GM21390 (cell line): ENCODE measurements around the gene ABITRAM.
"Not testable (repeated sequence)": the region's sequence is repeated elsewhere in the genome, so short reads cannot be mapped to it uniquely, and the experiment has no call there.

Source experiments
- ATAC-seq: cut with Tn5 transposase; IDR thresholded peaks from one replicate; pipeline ENCODE4 v1.9.1; 2021; ENCODE audit not compliant: unreplicated experiment

ABITRAM gene

DNA sequence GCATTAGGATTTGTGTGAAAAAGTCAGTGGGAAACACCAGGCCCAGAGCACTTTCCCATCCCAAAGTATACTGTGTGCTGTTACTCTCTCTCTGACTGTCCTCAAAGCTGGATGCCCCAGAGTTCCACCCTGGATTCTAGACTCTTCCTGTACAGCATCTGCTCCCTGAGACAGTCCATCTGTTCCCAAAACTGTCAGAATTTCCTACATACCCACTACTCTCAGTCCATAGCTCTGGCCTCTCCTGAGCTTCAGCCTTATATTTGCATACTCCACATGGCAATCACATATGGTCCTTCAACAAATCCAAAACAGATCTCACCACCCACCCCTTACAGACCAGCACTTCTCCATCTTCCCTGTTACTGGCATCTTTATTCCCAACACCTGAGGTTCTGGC, 9.7 kb upstream of the ABITRAM start:
- no peak for ATAC-seq

DNA sequence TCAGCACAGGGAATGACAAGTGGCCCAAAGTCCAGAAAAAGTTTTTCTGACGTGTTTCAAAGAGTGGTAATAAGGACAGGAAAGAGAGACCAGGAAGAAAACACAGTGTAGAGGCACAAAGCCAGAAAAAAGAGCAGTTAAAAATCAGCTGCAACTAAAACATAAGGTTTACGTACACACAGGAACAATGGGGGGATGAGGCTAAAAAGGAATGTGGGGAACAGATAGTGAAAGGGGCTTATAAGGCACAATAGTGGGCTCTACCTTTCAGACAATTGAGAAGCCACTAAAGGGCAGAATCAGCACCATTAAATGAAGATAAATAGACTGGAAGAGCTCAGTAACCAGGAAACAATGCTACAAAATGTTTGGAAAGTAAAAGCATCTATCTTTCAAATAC, 5.8 kb upstream of the ABITRAM start:
- ATAC-seq = no peak

DNA sequence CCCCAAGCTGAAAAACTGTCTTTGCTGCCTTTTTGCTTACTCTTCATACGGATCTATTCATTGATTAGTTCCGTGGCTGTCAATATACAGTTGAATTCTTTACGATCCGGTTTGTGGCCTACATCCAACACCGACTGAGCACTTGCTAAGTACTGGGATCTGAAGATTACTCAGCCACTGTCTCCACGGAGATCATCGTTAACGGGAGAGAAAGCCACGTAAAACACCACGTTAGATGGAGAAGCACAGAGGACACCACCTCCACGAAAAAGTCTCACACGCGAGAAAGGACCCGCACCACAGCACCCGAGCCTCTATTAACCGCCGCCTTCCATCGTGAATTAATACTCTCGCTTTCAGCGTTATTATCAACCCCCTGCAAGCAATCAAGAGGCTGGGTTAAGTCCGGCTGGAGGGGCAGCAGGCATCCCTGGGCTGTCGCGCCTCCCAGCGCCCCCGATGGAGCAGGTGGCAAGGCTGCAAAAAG, 926 bp upstream of the ABITRAM start:
- ATAC-seq = peak; percentile 0

DNA sequence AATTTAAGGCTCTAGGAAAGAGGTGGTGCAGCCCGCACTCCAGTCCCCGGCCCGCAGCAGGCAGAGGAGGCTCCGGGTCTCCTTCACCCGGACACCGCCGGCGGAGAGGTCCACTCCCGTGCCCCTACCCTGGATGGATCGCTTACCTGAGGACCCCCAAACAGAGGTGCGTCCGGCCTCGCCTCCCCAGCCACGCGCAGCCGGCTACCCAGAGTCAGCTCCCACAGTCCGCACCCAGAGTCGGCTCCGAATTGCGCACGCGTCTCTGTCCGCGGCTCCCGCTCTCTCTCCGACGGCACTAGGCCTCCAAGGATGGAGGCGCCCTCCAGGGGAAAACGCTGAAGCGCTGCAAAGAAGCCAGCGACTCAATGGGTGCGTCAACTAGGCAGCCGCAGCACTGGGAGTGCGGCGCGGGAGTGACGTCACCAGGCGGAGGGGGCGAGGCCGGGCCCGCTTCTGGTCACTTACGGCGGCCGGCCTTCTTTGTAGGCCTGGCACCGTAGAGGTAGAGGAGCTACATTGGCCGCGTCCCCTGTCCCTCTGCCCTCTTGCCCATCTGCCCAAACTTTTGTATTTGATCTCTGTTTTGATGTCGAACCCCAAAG, 380 bp upstream of the ABITRAM start, which contains the start of gene ELP1:
Gene ELP1, minus strand, starts transcription at position 407 of the 605 bp plus-strand sequence. CDS start 2,978 bp downstream, outside the sequence.
- peak; percentile 88 for ATAC-seq

DNA sequence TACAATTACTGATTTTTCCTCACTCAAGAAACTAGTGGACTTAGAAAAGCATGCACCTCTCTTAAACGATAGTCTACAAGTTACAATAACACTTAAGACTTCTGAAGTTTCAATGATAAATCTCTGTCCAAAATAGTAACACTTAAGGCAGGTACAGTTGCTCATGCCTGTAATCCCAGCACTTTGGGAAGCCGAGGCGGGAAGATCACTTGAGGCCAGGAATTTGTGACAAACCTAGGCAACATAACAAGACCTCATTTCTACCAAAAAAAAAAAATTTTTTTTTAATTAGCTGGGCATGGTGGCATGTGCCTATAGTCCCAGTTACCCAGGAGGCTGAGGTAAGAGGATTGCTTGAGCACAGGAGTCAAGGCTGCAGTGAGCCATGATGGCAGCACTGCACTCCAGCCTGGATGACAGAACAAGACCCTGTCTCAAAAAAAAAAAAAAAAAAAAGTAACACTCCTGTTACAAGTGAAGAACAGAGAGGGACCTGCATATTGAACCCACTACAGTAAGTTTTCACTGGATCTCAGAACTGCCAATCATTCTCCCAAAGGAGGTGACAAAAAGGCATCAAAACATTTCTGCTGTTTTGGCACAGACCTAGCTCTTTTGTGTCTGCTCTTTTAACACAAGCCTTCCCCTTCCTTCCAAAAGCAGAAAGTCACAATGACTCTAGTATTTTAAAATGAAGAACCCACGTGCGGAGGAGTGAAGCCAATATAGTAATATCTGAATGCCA, 3.5 kb downstream of the ABITRAM start:
- ATAC-seq = no peak

DNA sequence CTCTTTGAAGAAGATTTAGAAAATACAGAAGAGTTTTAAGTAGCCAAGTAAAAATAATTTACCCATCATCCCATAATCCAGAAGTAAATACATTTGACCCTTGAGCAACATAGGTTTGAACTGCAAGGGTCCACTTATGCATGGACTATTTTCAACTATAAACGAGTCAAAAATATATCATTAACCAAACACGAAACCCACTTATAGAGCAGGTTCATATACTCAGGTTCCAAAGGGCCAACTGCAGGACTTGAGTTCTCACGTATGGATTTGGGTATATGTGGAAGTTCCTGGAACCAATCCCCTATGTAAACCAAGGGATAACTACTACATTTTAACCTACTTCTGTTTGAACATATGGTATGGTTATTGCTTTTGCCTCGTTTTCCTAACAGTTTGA, 5.8 kb downstream of the ABITRAM start:
- no peak for ATAC-seq

DNA sequence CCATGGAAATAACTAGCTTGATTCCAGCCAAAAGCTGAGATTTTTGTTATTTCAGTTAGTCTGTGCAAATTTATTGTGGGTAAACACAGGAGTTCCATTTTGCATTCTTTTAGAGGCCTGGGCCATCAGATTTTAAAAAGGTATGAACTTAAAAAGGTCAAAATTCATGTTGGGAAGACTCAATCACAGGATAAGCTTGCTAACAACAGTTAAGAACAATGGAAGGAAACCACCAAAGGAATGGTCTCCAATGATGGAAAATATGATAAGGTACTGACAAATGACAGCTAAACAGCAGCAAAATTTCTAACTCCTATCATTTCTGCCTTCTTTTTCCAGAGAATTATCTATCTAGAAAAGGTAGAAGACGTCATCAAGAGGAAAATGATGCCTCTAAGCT, 16.0 kb downstream of the ABITRAM start:
- no peak for ATAC-seq

DNA sequence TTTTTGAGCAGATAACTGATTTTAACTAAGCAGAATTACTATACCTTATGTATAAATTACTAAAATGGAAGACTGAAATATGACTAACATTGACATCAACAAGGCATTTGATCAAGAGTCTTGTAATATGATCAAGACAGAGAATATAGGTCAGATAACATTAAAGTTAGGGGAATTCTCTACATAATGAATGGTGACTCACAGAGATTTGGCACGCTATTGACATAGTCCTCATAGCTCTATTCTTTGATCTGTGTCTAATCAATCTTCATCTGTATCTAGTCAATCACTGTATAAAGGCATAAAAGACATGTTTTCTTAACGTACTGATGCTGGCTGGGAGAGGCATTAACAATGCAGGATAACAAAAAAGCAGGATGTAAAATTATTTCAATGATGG, 17.4 kb downstream of the ABITRAM start:
- no peak for ATAC-seq

DNA sequence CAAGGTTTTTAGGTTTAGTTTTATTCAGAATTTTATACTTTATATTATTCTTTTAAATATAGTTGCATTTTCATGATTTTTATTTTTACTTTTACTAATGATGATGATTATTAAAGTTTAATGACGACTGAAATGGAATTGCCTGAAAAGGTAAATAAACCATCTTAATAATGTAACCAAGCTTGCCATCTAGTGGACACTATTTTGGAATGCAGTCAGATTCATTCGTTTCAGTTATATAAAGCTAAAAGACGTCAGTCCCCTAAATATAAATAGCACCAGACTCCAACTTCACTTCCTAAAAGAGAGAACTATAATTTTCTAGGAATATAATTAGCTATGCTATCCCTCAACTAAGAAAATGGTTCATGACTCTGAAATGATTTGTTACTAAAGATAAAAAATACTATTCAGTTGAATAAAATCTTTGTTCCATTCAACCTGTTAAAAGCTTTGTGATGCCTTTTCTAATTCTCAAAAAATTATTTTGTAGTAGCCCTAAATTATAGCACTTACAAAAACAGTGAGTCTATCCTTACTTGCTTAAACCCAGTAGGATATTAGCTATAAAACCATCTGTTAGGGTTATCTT, 19.9 kb downstream of the ABITRAM start:
- ATAC-seq = no peak

DNA sequence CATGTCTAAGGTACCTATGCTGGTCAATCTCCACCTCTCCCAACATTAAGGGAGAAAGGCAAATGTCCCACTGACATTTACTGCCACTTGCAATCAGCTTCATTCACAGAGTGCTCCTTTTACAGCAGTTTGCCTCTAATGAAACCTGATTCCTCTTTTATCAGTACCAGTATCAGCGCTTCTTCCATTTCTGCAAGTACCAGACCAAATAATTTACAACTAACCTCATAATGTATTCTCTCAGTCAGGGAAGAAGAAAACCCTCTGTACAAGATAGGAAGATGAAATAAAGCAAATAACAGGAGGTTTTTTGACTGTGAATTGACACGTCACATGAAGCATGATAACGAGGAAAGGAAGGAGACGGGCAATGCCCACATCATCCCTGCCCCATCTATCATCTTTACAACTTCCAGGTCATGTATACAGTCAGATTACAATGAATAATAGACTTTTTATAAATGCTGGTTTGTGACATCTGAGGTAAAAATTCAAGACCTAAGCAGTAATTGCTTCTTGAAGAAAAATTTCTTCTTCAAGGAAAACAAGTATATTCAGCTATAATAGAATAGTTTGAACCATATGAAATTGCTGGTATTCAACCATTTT, 21.9 kb downstream of the ABITRAM start:
- no peak for ATAC-seq

DNA sequence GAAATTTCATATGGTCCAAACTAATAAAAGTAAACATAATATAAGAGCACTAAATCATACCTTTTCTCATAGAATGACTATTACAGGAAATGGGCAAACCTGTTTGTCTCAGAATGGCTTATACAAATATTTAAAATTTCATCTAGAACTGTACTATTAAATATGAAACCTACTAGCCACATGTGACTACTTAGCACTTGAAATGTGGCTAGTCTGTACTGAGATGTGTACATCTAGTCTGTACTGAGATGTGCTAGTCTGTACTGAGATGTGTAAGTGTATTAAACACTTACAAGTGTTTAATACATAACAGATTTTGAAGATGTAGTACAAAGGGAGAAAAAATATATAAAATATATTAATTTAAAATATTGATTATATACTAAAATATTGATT, 22.4 kb downstream of the ABITRAM start:
- no peak for ATAC-seq

DNA sequence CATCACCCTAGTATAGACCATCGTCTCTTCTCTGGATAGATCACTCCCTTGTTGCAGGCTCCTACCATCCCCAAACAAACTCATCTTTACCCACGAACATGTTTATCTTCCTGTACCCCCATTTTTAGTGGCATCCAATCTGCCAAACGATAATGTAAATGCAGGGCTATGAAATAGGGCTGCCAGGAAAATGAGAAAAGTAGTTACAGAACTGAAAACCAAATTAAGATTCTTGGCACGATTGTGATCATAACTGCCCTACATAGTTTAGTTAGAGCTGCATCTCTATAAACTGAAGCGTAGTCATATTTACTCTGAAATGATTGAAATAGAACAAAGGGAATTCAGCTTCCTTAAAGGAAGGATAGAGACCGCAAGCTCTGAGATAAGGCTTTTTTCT, 26.1 kb downstream of the ABITRAM start:
- ATAC-seq = no peak

DNA sequence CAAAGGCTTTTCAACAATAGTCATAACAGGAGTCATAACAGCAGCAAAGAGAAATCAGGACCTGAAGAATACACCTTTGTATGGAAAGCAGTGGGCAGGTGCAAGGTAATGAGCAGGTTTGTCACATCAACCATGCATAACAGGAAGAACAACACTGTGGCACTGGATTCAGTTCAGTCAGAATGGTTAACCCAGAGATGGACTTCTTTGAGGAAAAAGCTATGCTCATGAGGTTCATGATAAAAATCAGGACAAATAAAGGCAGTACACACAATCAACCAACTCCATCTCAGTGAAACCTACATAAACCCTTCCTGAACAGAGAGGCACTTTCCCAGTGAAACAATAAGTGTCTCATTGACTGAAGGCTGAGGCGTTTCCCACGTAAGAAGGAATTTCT, 27.0 kb downstream of the ABITRAM start:
- no peak for ATAC-seq

DNA sequence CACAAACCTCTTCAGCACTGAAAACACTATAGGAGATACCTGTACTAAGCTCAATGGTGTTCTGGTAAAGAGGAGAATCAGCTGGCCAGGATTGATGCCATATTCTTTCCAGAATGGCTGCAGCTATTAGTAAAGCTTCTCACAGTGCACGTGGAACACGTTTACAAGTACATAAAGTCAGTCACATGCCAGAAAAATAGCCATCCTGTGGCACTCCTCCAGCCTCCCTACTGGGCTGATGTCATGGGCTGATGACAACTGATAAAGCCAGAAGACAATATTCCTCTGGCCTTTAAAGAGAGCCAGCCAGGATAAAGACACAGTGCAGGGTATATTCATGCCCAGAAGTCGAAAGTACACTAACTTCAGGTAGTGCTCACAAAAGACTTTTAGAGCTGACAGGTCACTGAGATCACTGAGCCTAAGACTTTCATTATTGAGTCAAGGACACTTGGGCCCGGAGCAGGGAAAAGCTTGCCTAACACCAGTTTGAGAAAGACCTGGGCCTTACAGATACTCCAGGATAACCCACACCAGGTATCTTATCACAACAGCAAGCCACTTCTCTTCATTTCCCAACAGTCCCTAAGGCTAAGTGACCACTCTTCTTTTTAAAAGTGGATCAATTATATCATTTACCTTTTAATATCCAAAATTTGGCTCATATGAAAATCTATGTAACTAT, 29.4 kb downstream of the ABITRAM start:
- no peak for ATAC-seq

DNA sequence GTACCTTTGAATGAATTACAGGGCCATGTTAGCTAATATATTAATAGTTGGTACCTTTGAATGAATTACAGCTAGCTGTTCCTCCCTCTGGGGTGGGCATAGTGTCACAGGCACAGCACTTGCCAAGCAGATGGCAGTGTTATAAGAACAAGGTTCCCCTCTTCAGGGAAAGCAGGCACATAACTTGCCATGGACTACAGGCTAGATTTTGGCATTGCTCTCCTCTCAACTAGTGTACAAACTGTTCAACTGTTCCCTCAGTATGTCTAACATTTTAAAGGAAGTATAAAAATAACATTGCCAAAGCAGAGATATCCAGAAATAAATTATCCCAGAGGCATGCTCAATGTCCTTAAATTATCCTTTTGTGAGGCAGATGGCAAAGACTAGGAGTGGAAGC, 33.7 kb downstream of the ABITRAM start:
- ATAC-seq = no peak

DNA sequence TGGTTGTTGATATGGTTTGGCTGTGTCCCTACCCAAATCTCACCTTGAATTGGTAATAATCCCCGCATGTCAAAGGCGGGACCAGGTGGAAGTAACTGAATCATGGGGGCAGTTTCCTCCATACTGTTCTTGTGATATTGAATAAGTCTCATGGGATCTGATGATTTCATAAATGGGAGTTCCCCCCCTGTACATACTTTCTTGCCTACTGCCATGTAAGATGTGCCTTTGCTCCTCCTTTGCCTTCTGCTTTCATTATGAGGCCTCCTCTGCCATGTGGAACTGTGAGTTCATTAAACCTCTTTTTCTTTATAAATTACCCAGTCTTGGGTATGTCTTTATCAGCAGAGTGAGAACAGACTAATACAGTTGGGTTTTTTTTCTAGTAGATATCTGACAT, 37.2 kb downstream of the ABITRAM start:
- ATAC-seq = not testable (repeated sequence)

DNA sequence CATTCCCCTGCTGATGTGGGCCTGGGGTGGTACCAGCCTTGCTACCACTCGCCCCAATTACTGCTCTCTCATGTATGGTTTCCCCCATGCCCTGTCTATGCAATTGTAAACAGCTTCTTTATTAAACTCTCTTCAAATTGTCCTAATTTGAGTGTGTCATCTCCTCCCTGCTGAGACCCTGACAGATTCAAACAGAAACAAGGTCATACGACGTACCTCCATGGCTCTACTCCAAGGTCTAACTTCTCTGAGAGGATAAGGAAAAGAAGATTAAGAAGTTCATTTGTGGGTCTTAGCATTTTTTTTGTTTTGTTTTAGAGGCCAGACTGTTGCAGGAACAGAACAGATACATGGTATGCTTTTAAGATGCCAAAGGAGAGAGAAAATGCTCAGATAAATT, 38.0 kb downstream of the ABITRAM start:
- no peak for ATAC-seq

DNA sequence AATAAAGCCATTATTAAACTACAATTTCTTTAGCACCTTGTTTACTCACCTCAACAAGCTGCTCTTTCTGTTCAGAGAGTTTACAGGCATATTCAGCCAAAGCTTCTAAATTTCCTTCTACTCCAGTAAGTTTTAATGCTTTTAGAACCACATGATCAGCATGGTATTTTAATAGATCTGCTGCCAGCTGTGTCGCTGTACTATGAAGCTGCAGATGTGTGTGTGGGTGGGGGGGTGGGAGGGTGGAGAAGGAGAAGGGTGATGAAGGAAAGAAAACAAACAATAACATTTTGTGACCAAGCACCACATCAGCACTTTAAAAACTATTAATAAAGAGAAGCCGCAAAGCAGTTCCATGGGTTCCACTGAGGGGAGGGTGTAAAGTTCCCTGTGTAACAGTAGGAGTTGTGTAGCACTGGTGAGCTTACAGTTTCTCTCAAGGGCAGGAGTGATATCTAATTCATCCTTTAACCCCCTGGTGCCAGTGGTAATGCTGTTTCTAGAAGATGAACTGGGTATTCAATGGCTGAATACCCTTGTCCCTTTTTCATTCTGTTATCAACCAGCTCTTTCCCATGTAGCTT, 38.5 kb downstream of the ABITRAM start:
- ATAC-seq = no peak

DNA sequence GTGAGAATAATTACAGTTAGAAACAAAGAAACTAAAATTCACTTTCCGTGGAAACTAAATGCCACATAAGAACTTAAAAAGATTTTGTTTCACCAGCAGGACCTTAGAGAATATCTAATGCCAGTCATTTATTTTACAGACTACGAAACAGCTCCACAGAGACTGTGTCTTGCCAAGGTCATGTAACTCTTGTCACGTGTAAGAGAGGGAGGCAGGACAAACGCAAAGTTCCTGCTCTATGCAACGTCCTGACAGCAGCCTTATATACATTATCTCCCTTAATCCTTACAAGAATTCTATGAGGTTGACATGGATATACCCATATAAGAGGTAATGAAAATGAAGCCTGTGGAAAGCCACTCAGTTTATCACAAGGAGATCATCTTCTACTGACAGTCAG, 39.7 kb downstream of the ABITRAM start:
- ATAC-seq = no peak

DNA sequence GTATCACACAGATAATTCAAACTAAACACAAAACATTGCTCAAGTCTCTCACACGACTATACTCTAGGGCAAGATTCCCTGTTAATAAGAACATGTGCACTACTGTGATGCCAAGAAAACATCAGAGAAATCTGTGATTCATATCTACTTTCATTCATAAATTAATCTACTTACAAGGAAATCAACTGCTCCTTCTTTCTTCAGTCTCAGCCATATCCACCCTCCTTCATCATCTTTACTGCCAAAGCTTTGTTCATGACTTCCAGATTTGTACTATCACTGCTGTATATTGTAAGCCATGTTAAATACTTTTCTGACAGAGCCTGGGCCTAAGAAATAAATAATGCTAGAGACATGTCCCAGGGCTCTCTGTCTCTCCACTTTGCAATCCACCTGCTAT, 44.0 kb downstream of the ABITRAM start:
- ATAC-seq = no peak

DNA sequence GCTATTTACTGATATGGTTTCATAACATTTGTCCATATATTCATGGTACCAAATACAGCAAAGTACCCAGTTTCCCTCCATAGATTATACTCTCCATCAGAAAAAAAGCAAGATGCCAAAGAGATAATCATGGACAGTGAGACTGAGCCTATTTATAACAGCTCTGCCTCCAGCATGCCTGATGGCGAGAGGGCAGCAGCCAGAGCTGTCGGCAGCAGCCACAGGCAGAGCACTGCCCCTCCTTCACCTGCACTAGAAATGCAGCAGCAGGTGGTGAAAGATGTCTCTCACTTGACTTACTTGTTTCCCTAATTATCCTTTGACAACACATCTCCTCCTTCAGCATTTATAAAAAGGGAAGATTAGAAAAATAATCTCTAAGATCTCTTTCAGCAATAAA, 46.7 kb downstream of the ABITRAM start:
- ATAC-seq = no peak
